Activated T-cell treated with anti-CD3 and anti-CD28 coated beads for 24 hours (primary cell): ENCODE measurements around the gene NUP214.
A peak's percentile ranks its signal among the peaks of the same experiment; 100 is the strongest.
"Not testable (repeated sequence)": the region's sequence is repeated elsewhere in the genome, so short reads cannot be mapped to it uniquely, and the experiment has no call there.

ENCODE experiments used
- DNase-seq: peaks from one replicate; pipeline ENCODE4 v3.0.0-alpha.2; 2020; ENCODE audit warnings: low read depth

The NUP214 gene

DNA sequence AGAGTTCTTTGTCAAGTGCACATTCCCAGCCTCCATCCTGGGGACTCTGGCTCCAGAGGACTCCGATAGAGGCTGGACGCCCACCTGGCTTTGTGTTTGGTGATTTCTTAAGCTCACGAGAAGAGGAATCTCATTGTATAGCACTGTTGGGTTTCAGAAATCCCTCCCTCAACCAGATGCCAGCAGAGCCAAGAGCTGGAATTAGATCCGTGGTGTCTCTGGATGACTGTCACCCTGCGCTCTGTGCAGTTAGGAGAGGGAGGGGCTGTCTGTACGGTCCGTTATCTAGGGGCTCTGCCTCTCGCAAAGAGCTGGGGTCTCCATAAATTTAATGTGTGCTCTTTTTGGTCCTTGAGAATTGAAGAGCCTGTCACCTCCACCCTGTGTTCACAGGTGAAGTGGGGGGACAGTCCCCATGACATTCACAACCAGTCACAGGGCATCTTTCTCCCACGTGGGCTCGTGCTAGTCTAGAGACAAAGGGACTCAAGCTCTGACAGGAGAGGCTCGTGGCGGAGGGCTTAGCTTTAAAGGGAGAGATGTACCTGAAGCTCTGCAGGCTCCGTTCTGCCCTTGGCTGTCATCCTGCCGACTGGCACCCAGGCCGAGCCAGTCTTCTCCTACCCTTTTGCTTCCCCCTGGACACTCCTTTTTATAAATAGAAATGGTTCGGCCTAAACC, 109.6 kb downstream of the NUP214 start:
- DNase-seq: no peak

DNA sequence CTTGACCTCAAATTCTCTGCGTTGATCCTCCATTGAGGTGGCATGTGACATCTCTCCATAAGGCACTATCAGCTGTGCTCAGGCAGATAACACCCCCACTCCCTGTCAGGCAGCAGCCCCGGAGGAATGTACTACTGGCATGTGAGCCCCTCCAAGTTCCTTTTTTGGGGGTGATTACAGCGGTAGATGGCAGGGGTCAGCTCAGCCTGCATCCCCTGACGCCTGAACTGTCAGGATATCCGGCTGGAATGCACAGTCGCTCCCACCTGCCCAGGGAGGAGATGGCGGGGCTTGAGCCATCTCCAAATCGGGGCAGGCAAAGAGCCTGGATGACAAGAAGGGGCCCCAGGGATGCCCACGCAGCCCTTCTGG, 110.1 kb downstream of the NUP214 start:
- DNase-seq: no peak

DNA sequence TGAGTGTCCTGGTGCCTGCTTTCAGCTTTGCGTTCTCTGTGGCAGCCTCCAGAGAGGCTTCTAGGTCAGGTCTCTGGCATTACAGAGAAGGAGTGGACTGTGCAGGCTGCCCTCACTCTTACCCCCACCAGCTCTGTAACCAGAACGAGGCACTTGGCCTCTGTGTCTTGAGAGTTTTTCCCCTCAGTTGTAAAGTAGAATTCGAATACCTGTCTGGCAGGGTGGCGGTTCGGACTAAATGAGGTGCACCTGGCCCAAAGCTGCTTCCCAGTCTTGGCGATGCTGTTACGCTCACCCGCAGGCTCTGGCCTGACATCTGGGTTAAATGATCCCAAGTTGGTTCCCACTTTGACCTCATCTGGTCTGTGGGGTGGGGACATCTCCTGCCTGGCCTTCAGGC, 110.8 kb downstream of the NUP214 start:
- no peak for DNase-seq

DNA sequence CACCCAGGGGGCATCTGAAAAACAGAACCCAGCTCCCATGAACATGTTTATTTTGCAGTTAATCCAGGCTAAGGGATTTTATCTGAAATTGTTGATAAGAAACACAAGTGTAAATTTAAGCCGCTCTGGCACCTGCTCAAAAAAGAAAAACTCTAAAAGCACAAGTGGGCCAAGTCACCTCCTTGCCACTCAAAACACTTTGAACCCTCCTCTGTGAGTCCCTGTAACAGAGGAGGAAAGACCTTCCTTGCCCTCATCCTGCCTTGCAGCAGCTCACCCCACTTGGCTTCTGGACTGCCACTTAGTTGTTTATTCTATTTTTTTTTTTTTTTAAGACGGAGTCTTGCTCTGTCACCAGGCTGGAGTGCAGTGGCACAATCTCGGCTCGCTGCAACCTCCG, 111.4 kb downstream of the NUP214 start:
- DNase-seq: no peak

DNA sequence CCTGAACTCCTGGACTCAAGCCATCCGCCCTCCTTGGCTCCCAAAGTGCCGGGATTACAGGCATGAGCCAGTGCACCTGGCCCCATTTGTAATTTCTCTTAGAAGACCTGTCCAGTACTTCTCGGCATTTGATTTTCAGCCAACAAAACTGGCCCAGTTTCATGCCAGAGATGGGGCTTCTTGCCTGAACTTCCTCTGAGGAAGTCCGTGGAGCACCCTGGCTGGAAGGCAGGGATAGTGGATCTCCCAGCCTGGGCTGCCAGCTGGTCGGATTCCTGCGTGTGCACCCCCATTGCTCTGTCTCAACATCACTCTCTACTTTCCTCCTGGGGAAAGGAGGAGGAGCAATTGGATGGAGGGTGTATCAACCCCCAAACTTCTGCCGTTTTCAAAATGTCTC, 111.9 kb downstream of the NUP214 start:
- DNase-seq: no peak

DNA sequence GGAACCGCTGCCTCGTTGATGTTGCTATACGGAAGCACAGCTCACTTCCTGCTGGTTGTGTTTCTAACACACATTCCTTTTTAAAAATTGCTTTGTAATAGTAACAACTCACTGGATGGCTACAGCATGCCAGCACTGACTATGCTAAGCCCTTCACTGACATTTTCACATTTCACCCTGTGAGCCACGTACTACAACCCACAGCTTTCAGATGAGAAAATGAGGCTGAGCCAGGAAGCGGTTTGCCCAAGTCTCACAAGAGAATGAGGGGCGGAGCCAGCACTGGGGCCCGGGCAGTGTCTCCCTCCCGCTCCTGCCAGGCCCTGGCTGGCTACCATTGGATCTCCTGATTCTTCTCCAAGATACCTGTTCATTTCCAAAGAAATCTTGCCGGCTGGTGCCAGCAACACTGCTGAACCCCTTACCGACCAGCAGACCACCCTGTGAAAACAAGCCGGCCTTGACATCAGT, 112.6 kb downstream of the NUP214 start:
- peak; percentile 82 for DNase-seq

DNA sequence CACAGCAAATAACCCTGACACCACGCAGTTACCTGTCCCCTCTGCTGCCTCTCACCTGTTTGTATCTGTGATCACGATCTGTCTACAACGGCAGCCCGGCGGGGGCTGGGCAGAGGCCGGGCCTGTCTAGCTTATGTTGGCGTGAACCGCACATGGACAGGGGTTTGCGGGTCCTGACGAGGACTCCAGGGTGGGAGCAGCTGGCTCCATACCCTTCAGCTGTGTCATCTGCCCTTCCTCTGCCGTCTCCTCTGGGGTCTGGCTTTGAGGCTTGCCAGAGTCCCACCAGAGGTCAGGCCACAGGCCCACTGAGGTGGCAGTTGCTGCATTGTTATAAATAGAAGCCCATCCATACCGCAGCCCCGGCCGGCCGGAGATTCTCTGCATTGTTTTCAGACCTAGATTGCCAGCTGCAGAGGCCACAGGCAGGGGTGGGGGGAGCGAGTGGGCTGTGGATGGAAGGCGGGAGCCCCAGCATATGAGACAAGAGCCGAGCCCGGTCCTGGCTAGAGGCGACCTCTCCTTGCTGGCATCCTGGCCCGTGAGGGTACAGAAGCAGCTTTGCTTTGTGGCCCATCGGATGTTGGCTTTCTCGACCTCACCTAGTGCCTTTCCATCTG, 113.1 kb downstream of the NUP214 start:
- DNase-seq: no peak

DNA sequence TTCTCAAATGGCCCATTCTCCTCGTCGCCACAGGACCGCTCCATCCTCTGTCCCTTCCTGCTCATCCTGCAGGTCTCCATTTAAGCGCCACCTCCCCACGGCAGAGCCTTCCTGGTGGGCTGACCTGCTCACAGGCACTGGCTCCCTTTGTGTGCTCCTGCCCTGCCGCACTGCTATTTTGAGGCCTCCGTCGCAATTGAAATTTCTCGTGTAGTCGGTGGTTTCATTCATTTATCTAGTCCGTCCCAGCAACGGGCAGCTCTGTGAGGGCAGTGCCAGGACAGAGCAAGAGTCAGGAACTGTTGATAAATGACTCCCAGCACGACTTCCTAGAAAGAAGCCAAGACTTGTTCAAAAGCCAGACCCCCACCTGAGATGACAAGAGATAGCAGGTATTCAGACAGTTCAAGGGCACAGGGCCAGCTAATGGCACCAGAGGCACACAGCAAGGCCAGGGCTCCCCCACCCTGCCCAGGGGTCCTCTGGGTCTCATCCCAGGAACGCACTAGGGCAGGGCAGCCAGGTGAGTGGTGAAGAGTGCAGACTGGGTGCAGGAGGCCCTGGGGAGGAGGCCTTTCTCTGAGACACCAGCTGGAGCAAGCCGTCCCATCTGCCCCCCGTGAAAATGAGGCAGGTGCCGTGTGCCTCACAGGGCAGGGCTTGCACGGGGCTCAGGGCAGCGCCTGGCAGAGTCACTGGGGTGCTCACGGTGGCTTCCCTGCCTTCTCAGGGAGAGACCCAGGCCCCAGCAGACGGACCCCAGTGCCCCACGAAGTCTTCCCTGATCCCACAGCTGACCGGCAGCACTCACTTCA, 114.0 kb downstream of the NUP214 start:
- no peak for DNase-seq

DNA sequence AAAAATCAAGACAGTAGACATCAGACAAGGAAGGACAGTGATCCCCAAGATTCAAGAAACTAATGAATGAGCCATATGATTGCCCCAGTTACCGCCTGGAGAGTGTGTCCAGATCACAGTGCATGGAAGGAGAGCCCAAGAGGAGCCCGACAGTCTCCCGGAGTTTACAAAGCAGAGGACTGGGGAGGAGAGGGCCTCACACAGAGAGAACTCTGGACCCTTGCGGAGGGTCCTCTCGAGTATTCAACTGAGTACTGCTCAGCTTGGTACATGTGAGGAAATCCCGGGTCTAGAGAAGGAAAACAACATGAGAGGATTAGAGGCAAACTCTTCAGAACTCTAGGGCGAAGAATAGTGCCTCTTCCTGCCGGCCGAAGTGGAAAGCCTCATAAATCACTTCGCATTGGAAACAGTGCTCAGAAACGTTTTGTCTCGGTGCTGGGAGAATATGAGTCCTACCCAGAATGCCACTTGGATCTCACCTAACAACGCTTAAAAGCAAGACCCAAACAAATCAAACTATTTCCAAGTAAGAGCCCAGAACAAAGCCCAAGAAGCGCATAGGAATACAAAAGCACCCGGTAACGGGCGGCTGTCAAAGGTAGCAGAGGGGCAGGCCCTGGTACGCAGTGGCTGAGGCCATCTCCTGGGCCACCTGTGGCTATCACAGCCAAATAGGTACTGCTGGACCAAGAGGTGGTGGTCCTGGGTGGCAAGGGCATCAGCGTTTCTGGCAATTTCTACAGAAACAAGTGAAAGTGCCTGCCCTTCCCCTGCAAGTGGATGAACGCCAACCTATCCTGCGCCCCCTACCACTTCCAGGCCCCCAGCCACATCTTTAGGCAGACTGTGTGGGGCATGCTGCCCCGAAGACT, 114.9 kb downstream of the NUP214 start:
- DNase-seq: no peak

DNA sequence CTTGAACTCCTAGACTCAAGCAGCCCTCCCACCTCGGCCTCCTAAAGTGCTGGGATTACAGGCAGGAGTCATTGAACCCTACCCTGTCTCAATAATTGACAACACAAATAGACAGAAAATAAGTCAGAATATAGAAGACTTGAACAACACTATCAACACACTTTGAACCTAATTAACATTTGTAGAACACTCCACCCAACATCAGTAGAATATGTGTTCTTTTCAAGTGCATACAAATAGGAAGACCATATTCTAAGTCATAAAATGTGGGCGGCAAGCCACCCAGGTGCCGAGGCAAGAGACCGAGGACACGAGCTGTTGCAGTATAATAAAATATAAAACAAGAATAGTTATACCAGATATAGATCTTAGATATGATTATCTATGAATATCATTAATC, 118.9 kb downstream of the NUP214 start:
- DNase-seq: not testable (repeated sequence)

DNA sequence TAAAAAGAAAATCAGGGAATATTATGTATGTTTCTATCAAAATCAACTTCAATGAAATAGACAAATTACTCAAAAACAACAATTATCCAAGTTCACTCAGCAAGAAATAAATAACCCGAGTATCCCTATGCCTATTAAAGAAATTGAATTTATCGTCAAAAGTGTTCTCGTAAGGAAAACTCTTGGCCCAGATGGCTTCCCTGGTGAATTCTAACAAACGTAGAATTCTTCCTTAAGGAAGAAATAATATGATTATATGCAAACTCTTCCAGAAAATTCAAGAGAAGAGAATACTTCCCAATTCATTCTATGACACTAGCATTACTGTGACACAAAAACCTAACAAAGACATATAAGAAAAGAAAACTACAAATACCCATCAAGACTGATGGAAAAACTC, 121.2 kb downstream of the NUP214 start:
- no peak for DNase-seq

DNA sequence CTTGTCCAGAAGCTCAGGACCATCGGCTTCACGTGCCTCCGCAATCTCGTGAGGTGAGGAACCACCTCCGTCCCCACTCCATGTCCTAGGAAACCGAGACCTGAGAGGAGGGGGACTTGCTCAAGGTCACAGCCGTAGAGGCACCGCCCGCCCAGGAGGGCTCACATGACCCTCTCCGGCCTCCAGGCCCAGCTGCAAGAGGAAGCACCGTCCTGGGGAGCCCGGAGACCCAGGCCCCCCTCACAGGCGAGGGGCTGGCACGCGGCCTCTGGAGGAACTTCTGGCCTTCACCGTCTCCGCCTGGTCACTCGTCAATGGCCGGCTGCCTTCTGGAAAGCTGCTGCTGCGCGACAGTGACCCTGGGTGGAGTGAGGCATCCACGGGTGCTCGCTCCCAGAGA, 126.7 kb downstream of the NUP214 start:
- no peak for DNase-seq

DNA sequence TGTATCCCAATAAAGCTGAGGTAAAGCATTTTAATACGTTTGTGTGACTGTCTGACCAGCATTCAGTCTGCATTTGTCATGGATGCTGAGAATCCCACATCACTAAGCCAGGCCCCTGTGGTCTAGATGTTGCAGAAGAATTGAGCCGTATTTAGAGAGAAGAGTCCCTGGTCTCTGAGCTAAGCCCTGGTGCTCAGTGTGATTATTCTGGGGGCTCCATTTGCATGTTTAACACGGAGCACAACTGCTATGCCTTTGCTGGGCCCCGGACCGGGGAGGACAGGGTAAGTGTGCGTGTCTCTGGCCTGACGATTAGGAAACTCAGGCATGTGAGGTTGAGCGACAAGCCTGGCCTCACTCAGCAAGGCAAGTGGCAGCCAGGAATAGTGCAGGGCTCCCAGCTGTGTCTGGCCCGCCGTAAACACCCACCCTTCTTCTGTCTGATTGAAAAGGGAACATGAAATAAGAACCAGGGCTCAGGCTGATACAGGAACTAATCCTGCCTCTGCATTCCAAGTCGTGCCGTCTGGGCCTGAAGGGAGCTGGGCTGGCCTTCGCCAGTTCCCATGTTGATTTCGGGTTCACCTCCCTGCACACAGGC, 128.6 kb downstream of the NUP214 start:
- no peak for DNase-seq

DNA sequence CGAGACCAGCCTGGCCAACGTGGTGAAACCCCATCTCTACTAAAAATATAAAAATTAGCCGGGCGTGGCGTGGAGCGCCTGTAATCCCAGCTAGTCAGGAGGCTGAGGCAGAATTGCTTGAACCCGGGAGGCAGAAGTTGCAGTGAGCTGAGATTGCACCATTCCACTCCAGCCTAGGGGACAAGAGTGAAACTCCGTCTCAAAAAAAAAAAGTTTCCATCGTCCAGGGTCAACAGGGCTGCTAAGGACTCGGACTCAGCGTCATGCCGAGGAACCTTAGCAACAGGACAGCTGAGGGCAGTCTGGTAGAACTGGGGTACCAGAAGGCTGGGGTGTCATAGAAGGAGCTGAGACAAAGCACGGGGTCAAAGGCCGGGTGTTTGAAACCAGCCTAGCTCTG, 129.2 kb downstream of the NUP214 start:
- DNase-seq: no peak

DNA sequence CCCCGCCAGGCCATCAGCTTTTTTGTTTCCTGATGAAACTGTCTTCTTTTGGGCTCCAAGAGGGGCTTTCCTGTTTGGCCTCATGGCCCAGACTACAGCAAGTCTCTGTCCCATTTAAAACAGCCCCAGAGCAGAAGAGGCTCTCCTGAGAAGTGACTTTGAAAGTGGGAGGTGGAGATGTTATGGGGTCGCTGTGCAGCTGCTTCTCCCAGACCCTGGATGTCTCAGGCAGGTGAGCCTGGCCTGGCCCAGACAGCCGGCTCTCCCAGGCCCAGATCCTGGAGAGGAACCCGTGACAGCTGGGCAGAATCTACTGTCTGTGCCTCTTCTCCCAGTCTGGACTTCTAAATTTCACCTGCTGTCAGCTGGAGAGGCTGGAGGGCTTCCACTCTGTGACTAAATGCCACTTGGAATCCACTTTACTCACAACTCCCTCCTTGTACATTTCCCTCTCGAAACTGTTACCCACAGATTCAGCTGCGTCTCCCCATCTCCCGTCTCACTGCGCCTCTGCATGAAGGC, 130.4 kb downstream of the NUP214 start:
- no peak for DNase-seq

DNA sequence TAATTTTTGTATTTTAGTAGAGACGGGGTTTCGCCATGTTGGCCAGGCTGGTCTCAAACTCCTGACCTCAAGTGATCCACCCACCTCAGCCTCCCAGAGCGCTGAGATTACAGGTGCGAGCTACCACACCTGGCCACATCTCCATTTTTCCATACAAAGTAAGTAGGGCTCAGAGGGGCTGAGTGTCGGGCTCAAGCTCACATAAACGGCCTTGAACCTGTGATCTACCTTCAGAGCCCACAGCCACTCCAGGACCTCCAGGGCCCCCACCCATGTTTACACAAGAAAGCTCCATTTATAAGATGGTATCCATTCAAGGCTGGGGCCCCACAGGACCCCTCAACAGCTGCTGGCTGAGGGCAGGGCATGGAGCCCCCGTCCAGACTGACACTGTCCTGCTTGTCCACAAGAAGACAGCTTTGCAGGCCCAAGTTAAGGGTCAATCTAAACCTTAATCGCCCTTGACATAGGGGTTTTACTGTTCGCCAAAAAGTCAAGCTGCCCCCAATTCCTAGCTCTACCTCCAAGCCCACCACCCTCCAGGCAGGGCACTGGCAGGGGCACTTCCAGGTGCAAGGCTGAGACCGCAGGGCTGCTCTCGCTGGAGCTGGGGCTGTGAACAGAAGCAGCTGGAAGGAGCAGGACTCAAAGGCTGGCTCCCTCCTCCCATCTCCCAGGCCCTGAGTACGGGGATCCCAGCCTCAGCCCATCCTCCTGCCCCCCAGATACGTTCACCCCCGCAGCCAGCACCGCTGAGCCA, 132.1 kb downstream of the NUP214 start:
- DNase-seq: no peak

DNA sequence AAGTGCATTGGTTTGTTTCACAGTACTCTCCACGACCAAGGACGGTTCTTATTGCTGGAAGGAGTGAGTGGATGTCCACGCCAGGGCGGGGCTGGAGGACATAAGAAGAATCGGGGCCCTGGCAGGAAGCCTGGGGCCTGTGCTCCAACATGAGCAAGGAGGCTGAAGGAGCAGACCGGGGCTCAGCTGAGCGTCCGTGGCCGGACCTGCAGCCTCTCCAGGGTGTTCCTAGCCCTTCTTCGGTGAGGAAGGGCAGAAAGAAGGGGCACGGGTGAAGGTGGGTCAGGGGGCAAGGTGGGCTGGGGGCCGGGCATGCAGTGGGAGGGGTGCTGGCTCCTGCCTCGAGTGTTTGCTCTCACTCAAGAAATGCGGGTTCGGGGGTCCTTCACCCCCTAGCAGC, 132.8 kb downstream of the NUP214 start:
- DNase-seq: no peak

DNA sequence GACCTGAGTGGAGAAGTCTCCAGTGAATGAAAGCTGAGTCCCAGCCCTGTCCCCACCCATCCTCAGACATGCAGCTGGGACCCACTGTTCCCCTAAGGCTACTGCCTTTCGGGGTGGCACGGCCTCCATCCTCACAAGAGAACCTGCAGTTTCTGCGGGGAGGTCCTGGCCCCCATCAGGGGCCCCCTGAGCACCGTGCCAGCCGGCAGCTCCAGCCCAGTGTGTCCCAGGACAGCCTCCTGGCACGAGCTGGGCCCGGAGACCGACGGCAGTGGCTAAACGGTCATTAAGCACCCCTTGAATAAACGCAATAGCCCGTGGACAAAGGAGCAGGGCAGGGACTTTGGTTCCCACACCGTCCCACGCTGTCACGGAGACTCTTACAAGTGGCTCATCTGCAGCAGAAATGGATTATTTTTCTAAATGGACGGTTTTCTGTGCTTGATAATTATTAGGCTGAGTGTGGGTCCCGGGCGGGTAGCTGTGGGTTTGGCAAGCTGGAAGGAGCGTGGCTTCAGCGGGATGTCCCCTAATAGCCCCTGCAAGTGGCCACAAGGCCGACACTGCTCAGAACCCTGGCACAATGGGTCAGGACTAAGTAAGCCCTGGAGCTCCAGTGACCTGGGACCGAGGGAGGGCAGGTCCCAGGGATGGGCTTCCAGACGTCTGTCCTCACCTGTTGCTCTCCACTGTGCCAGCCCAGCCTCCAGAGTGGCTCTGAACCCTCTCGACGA, 133.5 kb downstream of the NUP214 start:
- no peak for DNase-seq

DNA sequence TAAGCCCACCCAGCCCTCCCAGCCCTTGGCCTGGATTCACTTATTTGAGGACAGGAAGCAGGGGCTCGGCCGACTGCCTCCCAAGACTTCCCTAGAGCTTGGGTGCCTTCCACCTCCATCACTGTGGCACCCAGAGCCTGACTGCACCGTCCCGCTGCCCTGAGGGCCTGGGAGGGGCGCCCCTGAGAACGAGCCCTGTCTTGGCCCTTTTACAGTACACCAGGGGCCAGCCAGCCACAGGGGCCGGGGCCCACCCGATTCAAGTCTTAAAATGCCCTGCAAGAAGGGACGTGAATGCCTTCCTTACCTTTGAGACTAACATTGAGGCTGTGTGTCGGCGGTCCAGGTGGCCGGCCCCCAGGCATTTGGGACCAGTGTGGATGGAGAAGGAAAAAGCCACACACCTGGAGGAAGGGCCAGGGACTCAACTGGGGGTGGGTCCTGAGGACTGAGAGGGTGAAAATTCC, 134.1 kb downstream of the NUP214 start:
- DNase-seq: no peak
